Gastroesophageal sphincter (tissue), 3 donors: ENCODE measurements around the gene DRC1.

Source experiments
- CTCF ChIP-seq, 4 experiments: fragments of 200-600 bp in 2 of 4; fragments of 450-650 bp in 2 of 4; sonication (generic) in 1 of 4; IDR thresholded peaks; one replicate each; pipeline ENCODE4 v1.5.1; 2017 to 2019; ENCODE audit warnings: antibody characterized with exemption in 4 of 4, mild to moderate bottlenecking in 2 of 4, moderate library complexity in 2 of 4
- EP300 ChIP-seq: sonication (generic); formaldehyde crosslinking; IDR thresholded peaks from one replicate; pipeline ENCODE4 v1.6.1; 2017; ENCODE audit warnings: antibody characterized with exemption, mild to moderate bottlenecking
- POLR2A ChIP-seq, 2 donors: fragments of 450-650 bp; IDR thresholded peaks; one replicate each; pipeline ENCODE4 v1.6.1; 2017; ENCODE audit warnings: antibody characterized with exemption in 2 of 2, mild to moderate bottlenecking in 2 of 2, moderate library complexity in 1 of 2
- POLR2AphosphoS5 ChIP-seq: sonication (generic); formaldehyde crosslinking; IDR thresholded peaks from one replicate; pipeline ENCODE4 v1.6.1; 2017; ENCODE audit warnings: antibody characterized with exemption

DNA sequence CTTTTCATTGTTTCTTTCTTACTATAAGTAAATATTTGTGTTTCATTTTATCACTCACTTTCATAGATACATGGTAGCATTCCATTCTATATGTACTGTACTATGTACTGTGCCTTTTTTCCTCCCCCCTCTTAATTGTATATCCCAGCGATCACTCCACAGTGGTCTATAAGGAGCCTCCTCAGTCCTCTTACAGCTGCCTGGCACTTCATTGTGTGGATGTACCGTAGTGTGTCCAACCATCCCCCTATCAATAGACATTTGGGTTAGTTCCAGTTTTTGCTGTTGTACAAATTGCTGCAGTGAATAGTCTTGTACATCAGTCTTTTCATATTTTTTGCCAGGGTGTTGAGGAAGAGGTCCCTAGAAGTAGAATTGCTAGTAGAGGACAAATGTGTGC, 21.4 kb upstream of the DRC1 start:
- TF ChIP-seq CTCF (IDR thresholded peaks at IDR 0.05), result no peak
- no peak for TF ChIP-seq POLR2AphosphoS5
- TF ChIP-seq POLR2A (IDR thresholded peaks at IDR 0.05), result no peak
- no peak for TF ChIP-seq EP300
